ENCODE results near the gene GRM7. TPM values are rescaled to one million over a fixed set of nuclear protein-coding genes. Genes with fewer than 3 reads are reported as not detected.

Gene GRM7
- total RNA-seq, 2 experiments from 2014 or later = not detected

DNA sequence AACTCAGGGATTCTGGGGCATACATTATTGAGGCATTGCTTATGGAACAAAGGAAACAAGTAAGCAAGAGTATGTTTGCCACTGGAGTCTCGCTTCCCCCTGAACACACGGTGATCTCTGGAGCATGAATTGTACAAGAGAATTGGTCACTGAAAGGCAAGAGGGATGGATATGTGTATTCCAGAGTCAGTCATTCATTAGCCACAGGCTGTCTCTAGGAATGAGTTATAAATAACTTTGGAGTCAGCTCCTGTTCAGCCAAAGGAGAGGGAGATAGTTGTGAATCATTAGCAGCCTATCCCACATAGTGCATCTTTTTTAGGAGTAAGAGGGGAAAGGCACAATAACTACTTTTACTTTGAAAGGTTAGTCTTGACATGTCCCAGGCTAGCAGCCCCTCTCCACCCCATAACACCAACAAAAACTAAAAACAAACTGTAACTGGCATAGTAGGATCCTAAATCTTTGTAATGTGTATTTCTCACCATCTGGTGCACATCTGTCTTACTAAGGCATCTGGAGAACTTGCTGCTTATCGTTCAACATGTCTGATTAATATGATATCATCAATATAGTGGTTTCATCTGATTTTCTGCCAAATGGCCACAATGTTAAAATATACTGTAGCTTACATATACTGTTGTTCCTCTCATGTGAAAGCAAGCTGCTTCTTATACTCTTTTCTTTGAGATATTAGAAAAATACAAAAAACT lies 462.2 kb downstream of the GRM7 start:
- Histone ChIP-seq H3K27me3 (ENCODE audit: control insufficient read depth in 1 of 2, insufficient read depth in 2 of 2, low read length in 2 of 2) (no peaks in the 10 kb centered on the region), H3K27ac (ENCODE audit: low read depth in 1 of 2, low read length in 2 of 2) (no peak overlapping the region), H3K36me3 (ENCODE audit: insufficient read depth, low read length) (no peaks in the 10 kb centered on the region), H3K9me3 (ENCODE audit: control insufficient read depth in 1 of 2, insufficient read depth in 1 of 2, low read length in 2 of 2) (no peaks in the 10 kb centered on the region), H3K4me1 (ENCODE audit: insufficient read depth, low read length) (no peaks in the 10 kb centered on the region), H3K4me3 (ENCODE audit: low read length) (no peak overlapping the region)
- no peak overlapping the region for H3K4me3 Mint-ChIP-seq
- DNase-seq (no peak), ATAC-seq (ENCODE audit: poor library complexity) (no peak)
- ChIA-PET CTCF (interaction anchor here (0.9 kb wide), 1 partner anchor 11 kb away, joined by 3 read pairs; no protein-coding TSS in a partner anchor), POLR2A (no interaction called here)
- intact Hi-C loops (cut with DNase I, micrococcal nuclease) = no loop called here
- H3K4me1 Mint-ChIP-seq (ENCODE audit: low read depth) = no peaks in the 10 kb centered on the region
- H3K27me3 Mint-ChIP-seq = no peaks in the 10 kb centered on the region
- H3K9me3 Mint-ChIP-seq = no peaks in the 10 kb centered on the region
- TF ChIP-seq CTCF (IDR thresholded peaks at IDR 0.05) = no peak
- H3K36me3 Mint-ChIP-seq (ENCODE audit: low read depth) = no peaks in the 10 kb centered on the region
- no peak overlapping the region for H3K27ac Mint-ChIP-seq

DNA sequence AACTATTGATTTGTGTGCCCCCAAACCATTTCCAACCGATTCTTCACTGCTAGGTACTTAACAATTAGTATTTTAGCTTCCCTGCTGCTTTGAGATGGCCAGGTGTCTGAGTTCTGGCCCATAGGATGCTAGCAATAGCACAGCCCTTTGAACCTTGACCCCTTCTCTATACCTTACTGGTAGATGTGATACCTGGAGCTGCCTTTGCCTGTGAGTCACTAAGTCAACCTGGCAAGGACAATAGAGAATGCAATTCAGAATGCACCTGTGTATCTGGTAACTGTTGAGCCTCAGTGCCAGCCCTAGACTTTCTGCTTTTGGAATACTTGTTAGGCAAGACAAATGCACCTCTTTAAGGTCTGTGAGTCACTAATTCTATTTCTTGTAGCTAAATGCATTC lies 467.4 kb downstream of the GRM7 start:
- intact Hi-C loops (cut with DNase I, micrococcal nuclease) = no loop called here
- ATAC-seq (ENCODE audit: poor library complexity) (no peak), DNase-seq (no peak)
- Histone ChIP-seq H3K36me3 (ENCODE audit: insufficient read depth, low read length) (no peaks in the 10 kb centered on the region), H3K4me1 (ENCODE audit: insufficient read depth, low read length) (no peaks in the 10 kb centered on the region), H3K4me3 (ENCODE audit: low read length) (no peak overlapping the region), H3K9me3 (ENCODE audit: control insufficient read depth in 1 of 2, insufficient read depth in 1 of 2, low read length in 2 of 2) (peaks cover 0 to 3% of the 10 kb centered on the region in 2 experiments), H3K27me3 (ENCODE audit: control insufficient read depth in 1 of 2, insufficient read depth in 2 of 2, low read length in 2 of 2) (no peaks in the 10 kb centered on the region), H3K27ac (ENCODE audit: low read depth in 1 of 2, low read length in 2 of 2) (no peak overlapping the region)
- Mint-ChIP-seq H3K27ac (no peak overlapping the region), H3K27me3 (no peaks in the 10 kb centered on the region), H3K9me3 (no peaks in the 10 kb centered on the region), H3K4me1 (ENCODE audit: low read depth) (no peaks in the 10 kb centered on the region), H3K36me3 (ENCODE audit: low read depth) (no peaks in the 10 kb centered on the region), H3K4me3 (no peak overlapping the region)
- ChIA-PET POLR2A (no interaction called here), CTCF (no interaction called here)
- no peak for TF ChIP-seq CTCF (IDR thresholded peaks at IDR 0.05)

GRCh38 chr3:7332696-7333095 lies 471.8 kb downstream of the GRM7 start:
- DNase-seq (no peak), ATAC-seq (ENCODE audit: poor library complexity) (no peak)
- H3K27ac Mint-ChIP-seq = no peak overlapping the region
- POLR2A ChIA-PET = no interaction called here
- CTCF ChIA-PET = no interaction called here
- H3K9me3 Mint-ChIP-seq = peaks cover 10% of the 10 kb centered on the region
- no peaks in the 10 kb centered on the region for H3K27me3 Mint-ChIP-seq
- H3K27ac ChIP-seq (ENCODE audit: low read depth in 1 of 2, low read length in 2 of 2) = no peak overlapping the region
- no peak for TF ChIP-seq CTCF (IDR thresholded peaks at IDR 0.05)
- intact Hi-C loops (cut with DNase I, micrococcal nuclease) = no loop called here
- H3K36me3 ChIP-seq (ENCODE audit: insufficient read depth, low read length) = no peaks in the 10 kb centered on the region
- H3K4me3 Mint-ChIP-seq = no peak overlapping the region
- H3K4me1 Mint-ChIP-seq (ENCODE audit: low read depth) = no peaks in the 10 kb centered on the region
- H3K4me3 ChIP-seq (ENCODE audit: low read length) = no peak overlapping the region
- peaks cover 0 to 3% of the 10 kb centered on the region in 2 experiments for H3K9me3 ChIP-seq (ENCODE audit: control insufficient read depth in 1 of 2, insufficient read depth in 1 of 2, low read length in 2 of 2)
- H3K4me1 ChIP-seq (ENCODE audit: insufficient read depth, low read length) = no peaks in the 10 kb centered on the region
- H3K27me3 ChIP-seq (ENCODE audit: control insufficient read depth in 1 of 2, insufficient read depth in 2 of 2, low read length in 2 of 2) = no peaks in the 10 kb centered on the region
- no peaks in the 10 kb centered on the region for H3K36me3 Mint-ChIP-seq (ENCODE audit: low read depth)
